ENCODE measurements around the gene FBLIM1.

DNA sequence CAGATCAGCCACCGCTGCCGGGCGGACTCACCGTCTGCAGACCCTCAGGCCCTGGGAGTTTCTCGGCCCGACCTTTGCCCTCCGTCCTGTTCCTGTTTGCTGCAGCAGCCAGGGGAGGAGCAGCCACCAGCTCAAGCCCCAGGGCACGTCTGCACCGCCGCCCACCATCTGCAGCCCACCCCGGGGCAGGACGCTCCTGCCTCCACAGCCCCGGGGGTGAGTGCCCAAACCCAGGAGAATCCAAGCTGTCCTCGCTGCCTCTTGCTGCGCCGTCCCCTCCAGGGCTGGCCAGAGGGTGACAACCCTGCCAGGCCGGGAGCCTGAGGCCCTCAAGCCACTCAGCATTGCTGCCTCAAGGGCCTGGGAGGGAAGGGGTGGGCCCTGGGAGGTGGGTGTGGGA, 23.7 kb upstream of the FBLIM1 start:
- TF ChIP-seq CTCF (IDR thresholded peaks at IDR 0.05): no peak
- TF ChIP-seq POLR2A (IDR thresholded peaks at IDR 0.05): no peak

All from Peyer's patch (tissue), 4 donors.